ENCODE measurements around the gene NFIX.

The NFIX gene

DNA sequence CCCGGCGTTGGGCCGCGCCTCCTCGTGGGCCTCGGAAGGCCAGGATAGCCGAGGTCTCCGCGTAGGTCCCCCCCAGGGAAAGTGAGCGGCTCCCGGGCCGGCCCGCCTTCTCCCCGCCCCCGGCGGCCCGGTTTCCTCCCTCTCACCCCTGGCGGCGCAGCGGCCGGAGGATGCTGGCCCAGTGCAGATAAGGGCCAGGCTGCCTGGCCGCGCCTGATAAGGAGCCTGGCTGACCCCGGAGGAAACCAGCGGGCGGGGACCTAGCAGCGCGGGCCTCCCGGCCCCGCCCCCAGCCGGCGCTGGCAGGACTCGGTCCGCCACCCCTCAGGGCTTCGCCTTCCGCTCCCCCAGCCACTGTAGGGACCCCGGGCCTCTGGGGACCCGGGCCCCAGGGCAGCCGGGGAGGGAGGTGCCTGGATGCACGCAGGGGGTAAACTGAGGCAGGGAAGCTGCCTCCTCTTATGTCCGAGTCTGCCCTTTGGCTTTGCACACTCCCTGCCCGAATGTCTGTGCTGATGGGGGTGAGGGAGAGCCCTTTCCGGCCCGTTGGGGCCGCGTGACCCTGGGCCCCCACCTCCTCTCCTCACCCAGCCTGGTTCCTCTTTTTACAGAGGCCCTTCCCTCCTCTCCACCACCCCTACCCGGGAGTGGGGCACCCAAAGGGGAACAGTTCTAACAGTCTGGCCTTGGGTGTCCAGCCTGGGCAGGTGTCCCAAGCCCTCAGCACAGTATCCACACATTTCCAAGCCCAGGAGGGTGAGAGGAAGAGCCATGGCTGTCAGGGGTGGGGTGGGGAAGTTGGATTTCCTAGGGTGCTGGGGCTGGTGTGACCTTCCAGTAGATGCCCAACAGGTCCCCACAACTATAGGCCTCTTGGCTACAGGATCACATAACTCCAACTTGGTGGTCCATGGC is 107.6 kb downstream of the NFIX start, which contains the start of gene LYL1:
TSS of gene LYL1 (minus strand) at position 193 of the 915 bp plus-strand sequence. CDS start 1,687 bp downstream, outside the sequence.
- no peak for DNase-seq (ENCODE audit: low read depth, low spot score)

DNA sequence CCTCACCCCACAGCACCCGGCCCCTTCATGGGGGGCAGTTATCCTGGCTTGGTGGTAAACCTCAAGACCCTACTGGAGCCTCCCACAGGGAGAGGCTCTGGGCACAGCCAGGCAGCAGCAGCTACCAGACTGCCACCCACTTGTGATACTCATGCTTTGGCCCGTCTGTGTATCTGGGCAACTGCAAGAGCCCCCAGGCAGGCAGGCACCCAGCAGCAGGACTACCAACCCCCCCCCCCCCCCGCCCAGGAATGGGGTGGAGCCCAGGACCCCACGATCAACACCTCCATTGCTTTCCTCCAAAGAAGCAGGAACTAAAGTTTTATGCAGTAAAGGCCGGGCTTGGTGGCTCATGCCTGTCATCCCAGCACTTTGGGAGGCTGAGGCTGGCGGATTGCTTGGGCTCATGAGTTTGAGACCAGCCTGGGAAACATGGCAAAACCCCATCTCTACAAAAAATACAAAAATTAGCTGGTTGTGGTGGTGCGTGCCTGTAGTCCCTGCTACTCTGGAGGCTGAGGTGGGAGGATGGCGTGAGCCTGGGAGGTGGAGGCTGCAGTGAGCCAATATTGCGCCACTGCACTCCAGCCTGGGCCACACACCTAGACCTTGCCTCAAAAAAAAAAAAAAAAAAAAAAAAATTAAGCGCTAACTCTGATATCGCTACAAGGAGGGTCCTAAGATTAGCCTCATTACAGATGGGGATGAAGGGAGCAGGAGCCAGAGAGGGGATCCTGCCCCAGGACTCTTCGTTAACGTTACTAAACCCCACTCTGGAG is 108.5 kb downstream of the NFIX start:
- no peak for DNase-seq (ENCODE audit: low read depth, low spot score)

DNA sequence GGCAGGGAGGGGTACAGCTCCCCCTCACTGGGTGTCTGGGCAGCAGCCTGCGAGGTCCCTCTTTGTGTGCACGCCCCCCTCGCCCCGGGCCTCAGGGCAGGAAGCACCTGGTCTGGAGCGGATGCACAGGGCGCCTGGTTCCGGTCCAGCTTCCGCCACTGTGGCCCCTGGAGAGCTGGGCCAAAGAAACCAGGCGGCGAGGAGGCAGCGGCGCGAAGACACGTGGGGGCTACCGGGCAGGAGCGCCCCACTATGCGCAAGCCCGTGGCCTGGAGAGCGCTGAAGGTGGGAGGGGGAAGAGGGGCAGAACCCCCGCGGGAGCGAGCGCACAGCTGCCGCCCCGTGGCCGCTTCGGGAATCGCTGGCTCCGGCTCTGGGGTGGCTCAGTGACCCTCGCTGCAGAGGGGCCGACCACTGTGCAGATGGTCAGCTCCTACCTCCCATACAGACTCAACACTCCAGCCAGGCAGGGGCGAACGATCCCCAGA is 109.1 kb downstream of the NFIX start:
- DNase-seq (ENCODE audit: low read depth, low spot score) = no peak

DNA sequence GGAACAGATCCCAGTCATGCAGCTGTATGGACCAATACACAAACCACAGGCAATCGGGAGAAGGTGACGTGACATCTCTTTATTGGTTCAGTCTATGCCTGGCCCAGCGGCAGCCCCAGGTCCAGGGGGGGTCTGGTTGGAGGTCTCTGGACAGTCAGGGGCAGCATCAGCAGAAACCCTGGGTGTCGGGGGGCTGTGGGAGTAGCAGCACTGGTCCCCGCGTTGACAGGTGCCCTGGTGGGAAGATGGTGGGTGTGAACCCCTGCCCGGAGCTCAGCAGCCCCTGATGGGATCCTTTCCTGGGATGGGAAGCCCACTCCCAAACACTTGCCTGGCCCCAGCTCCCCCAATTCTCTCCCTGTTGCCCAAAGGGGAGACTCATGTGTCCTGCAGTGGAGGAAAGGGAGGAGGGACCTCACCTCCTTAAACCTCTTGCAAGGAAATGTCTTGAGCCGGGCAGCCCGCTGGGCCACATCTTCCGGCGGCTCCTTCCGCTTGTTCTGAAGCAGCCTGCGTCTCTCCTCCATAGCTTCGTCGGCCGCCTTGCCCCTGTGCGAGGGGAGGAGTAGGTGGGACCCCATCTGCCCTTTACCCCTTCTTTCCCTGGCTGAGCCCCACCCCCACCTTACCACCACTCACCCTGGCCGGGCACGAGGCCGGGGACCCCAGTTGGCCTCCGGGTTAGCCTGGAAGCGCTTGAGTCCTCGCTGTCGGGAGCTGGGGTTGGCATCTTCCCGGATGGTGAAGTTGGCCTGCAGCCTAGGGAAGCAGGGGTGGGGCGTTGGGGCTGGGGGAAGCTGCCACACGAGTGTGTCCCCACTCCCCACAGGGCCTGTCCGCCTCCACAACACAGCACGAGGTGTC is 109.8 kb downstream of the NFIX start:
- DNase-seq (ENCODE audit: low read depth, low spot score) = no peak

DNA sequence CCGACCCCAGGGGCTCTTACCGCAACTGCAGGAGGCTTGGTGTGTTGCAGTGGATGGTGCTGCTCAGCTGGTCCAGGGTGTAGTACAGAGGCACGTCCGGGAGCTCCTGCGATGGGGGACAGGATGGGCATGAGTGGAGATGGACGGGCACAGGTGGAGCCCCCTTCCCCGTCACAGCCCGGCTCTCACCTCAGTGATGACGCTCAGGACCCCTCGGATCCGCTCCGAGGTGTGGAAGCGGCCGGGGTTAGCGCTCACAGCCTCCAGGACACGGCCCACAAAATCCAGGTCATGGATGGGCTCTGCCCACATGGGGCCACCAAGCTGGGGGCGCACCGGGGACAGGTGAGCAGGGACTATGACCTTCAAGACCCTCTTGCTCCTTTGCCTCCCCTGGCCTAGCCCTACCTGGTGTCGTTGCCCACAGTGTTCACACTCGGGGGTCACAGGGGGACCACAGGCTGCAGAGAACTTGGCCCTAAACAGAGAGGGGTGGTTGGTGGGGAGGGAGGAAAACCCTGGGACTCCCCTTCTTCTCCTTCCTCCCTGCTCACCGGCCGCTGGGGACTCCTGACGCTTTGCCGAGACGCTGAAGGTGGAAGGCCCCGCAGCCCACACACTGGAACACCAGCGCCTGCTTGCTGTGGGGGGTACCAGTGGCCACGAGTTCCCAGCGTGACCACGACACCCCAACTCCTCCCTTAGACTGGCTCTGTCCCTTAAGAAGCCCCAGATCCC is 114.3 kb downstream of the NFIX start:
- DNase-seq (ENCODE audit: low read depth, low spot score) = no peak

DNA sequence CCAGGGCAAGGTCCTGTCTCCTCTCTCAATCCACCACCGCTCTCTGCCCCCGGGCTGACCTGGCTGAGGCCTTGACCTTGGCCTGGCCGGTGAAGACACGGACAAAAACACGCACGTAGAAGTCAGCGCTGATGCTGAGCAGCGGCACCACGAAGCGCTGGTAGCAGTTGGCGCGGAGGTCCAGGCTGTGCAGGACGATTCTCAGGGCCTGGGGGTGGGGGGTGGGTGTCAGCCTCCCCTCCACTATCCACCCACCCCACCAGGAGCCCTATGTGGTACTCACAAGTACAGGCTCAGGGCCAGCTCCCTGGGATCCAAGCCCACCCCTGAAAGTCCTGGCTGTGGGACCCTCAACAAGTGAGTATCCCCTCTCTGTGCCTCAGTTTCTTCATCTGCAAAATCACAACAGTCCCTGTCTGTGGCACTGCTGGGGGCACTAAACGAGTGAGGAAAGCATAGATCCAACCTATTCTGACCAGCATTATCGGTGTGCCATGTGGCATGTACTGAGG is 114.9 kb downstream of the NFIX start:
- DNase-seq (ENCODE audit: low read depth, low spot score) = no peak

DNA sequence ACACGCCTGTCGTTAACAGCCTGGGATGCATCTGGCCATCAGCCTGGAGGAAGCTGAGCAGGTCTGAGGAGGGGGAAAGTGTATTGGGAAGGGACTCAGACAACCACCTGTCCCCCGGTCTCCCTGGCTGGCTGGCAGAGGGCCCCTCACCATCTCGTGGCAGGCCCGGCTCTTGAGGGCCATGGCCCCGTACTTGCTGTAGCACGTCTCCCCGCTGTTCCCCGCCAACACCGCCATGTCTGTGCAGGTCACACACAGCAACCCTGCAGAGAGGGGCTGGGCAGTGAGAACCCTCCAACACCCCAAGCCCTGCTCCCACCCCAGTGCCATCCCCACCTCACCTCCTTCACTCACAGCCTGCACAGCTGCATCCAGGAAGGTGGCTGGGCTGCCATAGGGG is 117.3 kb downstream of the NFIX start:
- no peak for DNase-seq (ENCODE audit: low read depth, low spot score)

DNA sequence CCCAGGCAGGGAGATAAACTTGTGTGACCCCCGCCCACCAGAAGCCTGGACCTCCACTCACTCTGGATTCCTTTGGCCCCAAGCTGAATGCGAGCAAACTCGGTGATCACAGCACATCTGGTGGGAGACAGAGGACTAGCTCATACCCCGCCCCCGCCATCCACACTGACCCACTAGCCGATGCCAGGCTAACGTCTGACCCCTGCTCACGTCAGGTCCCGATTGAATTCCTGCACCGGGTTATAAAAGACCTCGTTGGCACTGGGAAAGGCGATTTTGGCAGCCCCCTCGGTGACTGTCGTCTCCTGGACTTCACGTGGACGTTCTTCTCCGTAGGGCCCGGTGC is 120.6 kb downstream of the NFIX start:
- no peak for DNase-seq (ENCODE audit: low read depth, low spot score)

DNA sequence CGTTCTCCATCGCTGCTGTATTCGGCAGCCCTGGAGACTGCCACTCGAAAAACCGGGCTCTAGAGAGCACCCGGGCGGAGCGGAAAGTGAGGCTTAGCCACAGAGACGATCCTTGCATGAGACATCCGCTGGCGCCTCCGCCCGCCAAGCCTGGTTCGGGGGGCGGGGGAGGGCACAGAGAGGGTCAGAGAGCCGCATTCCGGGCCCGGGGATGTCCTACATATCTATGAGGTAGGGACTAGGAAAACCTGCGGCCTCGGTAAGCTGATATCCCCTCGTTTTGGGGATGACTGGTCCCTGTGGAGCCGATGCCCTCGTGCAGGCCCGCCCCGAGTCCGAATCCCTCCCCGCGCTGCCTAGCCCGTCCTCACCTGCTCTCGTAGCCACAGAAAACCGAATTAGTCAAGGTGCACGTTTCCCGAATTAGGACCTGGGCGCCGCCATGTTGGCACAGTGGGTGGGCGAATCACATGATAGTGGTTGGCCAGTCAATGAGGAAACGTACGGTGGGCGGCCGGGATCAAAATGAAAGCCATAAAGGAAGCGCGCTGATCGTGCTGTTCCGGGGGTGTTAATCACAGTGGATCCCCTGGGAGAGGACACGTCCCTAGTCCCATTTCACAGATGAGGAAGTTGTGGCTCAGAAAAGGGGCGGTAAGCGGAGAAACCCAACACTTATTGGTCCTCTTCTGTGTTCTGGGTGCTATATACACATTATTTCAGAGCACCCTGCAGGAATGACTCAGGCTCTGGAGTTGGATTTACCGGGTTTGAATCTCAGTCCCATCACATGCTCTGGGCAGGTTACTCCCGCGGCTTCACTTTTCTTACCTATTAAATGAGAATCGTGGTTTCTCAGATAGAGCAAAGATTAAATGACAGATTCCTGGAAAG is 121.3 kb downstream of the NFIX start, which contains the start of gene TRMT1:
TSS of gene TRMT1 (minus strand) at position 459 of the 894 bp plus-strand sequence. CDS start at position 118, 341 bp downstream.
- peak; percentile 52 for DNase-seq (ENCODE audit: low read depth, low spot score)

DNA sequence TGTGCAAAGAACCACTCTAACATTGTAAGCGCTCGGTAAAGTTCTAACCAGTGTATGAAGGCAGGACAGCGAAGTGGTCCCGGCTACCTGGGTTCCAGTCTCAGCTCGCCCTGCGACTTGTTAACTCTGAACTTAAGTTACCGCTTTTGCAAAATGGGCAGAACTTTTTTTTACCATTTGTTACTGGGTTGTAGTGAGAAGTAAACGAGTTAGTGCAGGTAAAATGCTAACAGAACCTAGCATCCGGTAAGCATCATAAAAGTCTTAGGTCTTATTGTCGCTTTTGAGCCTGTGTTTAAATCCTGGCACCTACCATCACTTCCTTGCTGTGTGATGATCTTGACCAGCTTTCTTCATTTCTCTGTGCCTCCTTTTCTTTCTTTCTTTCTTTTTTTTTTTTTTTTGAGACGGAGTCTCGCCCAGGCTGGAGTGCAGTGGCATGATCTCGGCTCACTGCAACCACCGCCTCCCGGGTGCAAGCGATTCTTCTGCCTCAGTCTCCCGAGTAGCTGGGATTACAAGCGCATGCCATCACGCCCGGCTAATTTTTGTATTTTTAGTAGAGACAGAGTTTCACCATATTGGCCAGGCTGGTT is 122.0 kb downstream of the NFIX start:
- no peak for DNase-seq (ENCODE audit: low read depth, low spot score)

DNA sequence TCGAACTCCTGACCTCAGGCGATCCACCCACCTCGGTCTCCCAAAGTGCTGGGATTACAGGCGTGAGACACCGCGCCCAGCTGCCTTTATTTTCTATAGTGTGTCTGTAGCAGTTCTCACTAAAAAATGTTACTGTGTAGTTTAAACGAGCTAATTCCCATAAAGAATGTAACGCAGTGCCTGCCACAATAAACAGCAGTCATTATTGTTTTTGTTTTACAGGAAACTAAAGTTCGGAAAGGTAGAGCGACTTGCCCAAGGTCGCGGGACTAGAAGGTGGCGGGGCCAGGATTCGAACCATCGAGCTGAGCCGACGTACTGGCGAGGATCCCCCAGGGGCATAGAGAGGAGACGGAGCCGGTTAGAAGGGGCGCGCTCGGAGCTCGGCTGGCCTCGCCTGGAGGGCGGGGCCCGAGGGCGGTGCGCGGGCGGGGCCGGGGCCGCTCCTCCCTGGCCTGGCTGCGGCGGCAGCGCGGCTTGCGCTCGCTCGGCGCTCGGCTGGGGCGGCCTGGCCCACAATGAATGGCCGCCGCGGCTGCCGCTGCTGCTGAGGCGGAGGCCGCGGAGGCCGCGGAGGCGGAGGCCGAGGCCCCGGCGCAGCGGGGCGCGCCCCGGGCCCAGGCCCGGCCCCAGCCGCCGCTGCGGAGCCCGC is 122.6 kb downstream of the NFIX start, which contains the start of gene NACC1:
TSS of gene NACC1 (plus strand) at position 493 of the 652 bp plus-strand sequence. CDS start 16,944 bp downstream, outside the sequence.
- peak; percentile 34 for DNase-seq (ENCODE audit: low read depth, low spot score)

DNA sequence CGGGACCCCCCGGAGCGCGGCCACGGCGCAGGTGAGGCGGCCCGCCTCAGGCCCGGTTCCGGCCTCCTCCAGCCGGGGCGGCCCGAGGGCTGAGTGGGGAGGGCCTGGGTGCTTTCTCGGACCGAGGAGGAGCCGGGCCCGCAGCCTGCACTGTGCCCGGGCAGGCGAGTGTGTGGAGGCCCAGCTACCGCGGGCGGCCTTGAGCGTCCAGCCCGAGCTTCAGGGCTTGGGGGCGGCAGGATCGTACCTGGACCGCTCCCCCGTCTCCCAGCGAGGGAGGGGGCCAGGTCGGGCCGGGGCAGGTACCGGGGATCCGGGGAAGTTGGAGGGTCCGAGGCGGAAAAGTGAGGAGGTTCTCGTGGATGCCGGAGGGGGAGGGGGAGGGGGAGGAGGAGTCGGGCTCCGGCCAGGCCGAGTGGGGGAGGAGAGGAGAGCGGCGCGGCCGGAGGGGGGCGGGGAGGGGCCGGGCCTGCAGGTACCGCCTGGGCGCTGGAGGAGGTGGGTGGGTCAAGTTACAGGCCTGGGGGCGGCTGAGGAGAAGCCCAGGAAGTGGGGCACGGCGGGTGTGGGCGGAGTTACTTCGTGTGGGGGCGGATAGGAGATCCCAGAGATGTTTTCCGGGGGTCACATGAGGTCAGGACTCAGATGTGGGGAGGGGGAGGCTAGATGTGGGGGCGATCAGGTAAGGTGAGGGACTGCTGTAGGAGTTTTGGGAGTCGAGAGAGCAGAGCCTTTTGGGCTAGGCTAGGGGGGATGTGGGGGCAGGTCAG is 123.3 kb downstream of the NFIX start:
- DNase-seq (ENCODE audit: low read depth, low spot score) = no peak

DNA sequence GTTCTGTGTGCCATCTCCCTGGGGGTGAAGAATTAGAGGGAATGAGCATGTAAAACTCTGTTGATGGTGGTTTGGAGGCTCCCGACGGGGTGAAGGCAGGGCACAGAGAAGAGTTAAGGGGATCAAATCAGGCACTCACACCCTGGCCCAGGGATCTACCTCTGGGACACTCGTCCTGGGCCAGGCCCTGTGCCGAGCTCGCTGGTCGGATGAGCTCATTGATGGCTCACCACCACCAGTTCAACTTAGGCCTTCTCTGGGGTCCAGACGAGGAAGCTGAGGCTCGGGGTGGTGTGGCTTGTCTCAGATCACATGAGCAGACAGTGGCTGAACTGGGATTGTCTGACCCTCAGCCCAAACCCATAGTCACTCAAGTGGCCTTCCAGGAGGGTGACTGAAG is 124.4 kb downstream of the NFIX start:
- no peak for DNase-seq (ENCODE audit: low read depth, low spot score)

DNA sequence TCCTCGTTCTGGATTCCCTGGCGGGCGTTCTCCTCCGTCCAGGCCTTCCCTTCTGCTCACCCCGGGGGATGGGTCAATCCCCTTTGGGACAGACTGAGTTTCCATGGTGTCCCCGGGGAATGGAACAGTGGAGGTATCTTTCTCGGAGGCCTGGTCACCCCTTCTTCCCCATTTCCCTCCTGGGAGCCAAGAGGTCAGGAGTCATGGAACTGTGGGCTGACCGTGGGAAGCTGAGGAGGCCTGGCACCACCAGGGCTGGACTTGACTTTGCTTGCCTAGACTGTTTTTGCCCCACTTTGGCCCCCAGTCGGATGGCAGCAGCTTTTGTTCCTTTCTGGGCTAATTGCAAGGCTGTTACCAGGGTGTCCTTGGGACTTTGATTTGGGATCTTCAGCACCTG is 124.8 kb downstream of the NFIX start:
- no peak for DNase-seq (ENCODE audit: low read depth, low spot score)

DNA sequence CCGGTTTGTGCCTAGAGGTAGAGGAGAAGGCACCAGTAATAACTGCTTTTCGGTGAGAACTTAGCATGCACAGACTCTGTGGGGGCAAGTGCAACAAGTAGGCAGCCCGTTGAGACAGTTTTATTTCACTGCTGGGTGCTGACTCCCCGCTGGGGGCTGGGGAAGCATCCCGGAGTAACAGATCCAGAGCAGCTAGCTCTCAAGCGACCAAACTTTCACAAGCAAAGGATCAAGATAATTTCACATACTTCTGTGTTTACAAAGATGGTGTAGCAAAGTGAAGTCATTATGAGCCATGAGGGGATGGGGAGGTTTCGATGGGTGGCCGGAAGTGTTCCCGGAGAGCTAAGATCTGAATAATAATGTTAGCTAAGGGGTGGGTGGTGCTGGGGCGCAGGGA is 125.5 kb downstream of the NFIX start:
- peak; percentile 76 for DNase-seq (ENCODE audit: low read depth, low spot score)

DNA sequence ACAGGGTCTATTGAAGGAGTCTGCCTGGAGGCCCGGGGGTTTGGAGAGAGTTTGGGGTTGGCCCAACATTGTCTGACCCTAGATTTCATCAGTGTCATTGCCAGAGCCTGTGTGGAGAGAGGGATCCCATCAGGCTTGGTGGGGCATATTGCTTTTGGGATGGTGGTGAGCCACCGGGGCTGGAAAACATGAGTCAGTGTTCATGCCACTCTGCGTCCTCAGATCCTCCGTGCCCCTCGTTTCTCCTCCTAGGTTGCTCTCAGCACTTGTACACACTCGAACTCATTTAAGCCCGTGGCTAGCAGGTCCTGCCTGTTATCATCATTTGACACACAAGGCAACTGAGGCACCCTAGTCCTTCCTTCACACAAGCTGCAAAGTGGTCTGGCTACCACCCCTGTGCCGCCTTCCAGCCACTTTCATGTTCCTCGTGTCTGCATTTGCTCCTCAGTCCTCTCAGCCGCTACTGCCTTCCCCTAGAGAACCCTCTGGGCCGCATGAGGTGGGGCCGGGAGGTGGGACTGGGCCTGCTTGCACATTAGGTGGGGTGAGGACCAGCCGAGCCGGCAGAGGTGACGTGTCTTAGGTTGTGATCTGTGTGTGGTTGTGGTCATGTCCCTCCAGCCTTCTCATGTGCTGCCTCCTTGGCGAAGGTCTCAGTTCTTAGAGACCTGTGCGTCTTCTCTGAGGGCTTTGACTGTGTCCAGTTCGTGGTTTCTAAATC is 126.4 kb downstream of the NFIX start:
- DNase-seq (ENCODE audit: low read depth, low spot score) = no peak

DNA sequence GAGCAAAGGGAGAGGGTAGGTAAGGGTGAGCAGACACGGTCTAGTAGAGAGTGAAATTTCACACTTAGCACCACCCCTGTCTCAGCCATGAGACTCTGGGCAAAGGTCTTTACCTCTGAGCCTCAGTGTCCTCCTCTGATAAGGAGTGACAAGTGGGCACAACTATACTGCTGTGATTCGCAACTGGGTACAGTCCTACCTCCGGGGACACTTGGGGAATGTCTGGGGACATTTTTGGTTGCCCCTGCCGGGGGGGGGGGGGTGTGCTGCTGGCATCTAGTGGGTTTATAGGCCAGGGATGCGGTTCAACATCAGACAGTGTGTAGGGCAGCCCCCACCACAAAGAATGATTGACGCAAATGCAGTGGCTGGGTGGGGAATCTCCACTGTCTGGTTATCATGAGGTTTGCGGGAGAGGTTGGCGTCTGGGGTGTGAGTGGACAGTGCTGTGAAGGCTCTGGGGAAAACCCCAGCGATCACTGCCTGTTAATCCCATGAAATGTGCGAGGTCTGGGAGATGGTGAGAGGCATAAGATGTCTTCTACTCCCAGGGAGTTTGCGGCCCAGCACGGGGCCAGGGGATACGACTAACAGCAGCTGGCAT is 127.1 kb downstream of the NFIX start:
- no peak for DNase-seq (ENCODE audit: low read depth, low spot score)

Measured in brain pericyte (primary cell).